ENCODE data around the gene LITAF. TPM values are rescaled to one million over a fixed set of nuclear protein-coding genes. Genes with fewer than 3 reads are reported as not detected.
A peak's percentile ranks its signal among the peaks of the same experiment; 100 is the strongest.

LITAF gene
- total and polyA plus RNA-seq, 2 of the 4 experiments (the other 2 are of a cell fraction): 113 to 206 TPM

GRCh38 chr16:11631214-11631613 is 44.5 kb upstream of the LITAF start:
- ATAC-seq (ENCODE audit: low read depth) (no peak), DNase-seq (no peak)
- no peak overlapping the region for H3K4me3 ChIP-seq (ENCODE audit: insufficient read depth, low read depth, low read length)
- no peaks in the 10 kb centered on the region for H3K9me3 ChIP-seq (ENCODE audit: control insufficient read depth, insufficient read depth, low read length)
- H3K9ac ChIP-seq (ENCODE audit: low read depth, low read length): no peak overlapping the region
- H3K56ac ChIP-seq (ENCODE audit: extremely low read depth, insufficient read depth, low read length): no peak overlapping the region
- no peak overlapping the region for H3K23ac ChIP-seq (ENCODE audit: low read depth, low read length)
- peak overlapping the region; percentile 47 for H2AFZ ChIP-seq (replicated peaks; ENCODE audit: low read length, poor library complexity)
- H3K79me1 ChIP-seq (ENCODE audit: low read depth in 1 of 2, low read length in 2 of 2): no peaks in the 10 kb centered on the region; a peak in 1 of 4 replicates
- H2BK5ac ChIP-seq (ENCODE audit: low read depth, low read length, poor library complexity, severe bottlenecking): no peak overlapping the region
- in situ Hi-C loops (cut with MboI; ENCODE audit: low sequenced_read_pairs) (no loop called here), dilution Hi-C loops (cut with HindIII; ENCODE audit: low sequenced_read_pairs, unreplicated experiment) (no loop called here), intact Hi-C loops (cut with micrococcal nuclease) (no loop called here)
- H3K4me1 ChIP-seq (ENCODE audit: control insufficient read depth, insufficient read depth, low read length): peaks cover 32% of the 10 kb centered on the region
- no peaks in the 10 kb centered on the region for H3K36me3 ChIP-seq (ENCODE audit: control insufficient read depth, insufficient read depth, low read length)
- peak overlapping the region; percentile 50 for H3K18ac ChIP-seq (ENCODE audit: low read depth, low read length)
- H2AK9ac ChIP-seq (replicated peaks; ENCODE audit: low read depth, low read length, poor library complexity): peak overlapping the region; percentile 71
- CTCF ChIA-PET: interaction anchor here (0.8 kb wide), 1 partner anchor 9 kb away, joined by 3 read pairs; no protein-coding TSS in a partner anchor
- BruUV-seq (replicated peaks): no TSS peak
- H4K5ac ChIP-seq (ENCODE audit: low read depth, low read length): peak overlapping the region; percentile 45
- POLR2A ChIA-PET (ENCODE audit: unreplicated experiment): interaction anchor here (1.2 kb wide), 1 partner anchor 9 kb away, joined by 3 read pairs; no protein-coding TSS in a partner anchor
- H3K4ac ChIP-seq (ENCODE audit: low read depth, low read length): peak overlapping the region; percentile 68
- peak overlapping the region; percentile 78 for H4K91ac ChIP-seq (ENCODE audit: insufficient read depth, low read depth, low read length)
- H2BK20ac ChIP-seq (ENCODE audit: low read depth, low read length): peak overlapping the region; percentile 84
- no peak for TF ChIP-seq ELK1 (IDR thresholded peaks at IDR 0.05; ENCODE audit: borderline replicate concordance, low read depth, low read length)
- TF ChIP-seq FOS (IDR thresholded peaks at IDR 0.05; ENCODE audit: low read depth, low read length): no peak
- TF ChIP-seq CHD1 (IDR thresholded peaks at IDR 0.05; ENCODE audit: low read depth, low read length): no peak
- no peak for TF ChIP-seq SMC3 (IDR thresholded peaks at IDR 0.05; ENCODE audit: low read depth, low read length)
- TF ChIP-seq CEBPB (IDR thresholded peaks at IDR 0.05; ENCODE audit: low read depth, low read length): no peak
- TF ChIP-seq NFE2L2 (IDR thresholded peaks at IDR 0.05; ENCODE audit: low read depth, low read length): no peak
- no peak for TF ChIP-seq USF2 (IDR thresholded peaks at IDR 0.05; ENCODE audit: low read depth, low read length)
- TF ChIP-seq BHLHE40 (IDR thresholded peaks at IDR 0.05; ENCODE audit: low read depth, low read length): no peak
- no peak for TF ChIP-seq MXI1 (IDR thresholded peaks at IDR 0.05; ENCODE audit: borderline replicate concordance, low read depth, low read length)
- TF ChIP-seq POLR2A (IDR thresholded peaks at IDR 0.05; ENCODE audit: low read depth, low read length): no peak
- no peak for TF ChIP-seq RAD21 (IDR thresholded peaks at IDR 0.05; ENCODE audit: low read length)
- TF ChIP-seq MAFK (IDR thresholded peaks at IDR 0.05; ENCODE audit: low read depth, low read length): no peak
- no peak for TF ChIP-seq RFX5 (IDR thresholded peaks at IDR 0.05; ENCODE audit: low read depth, low read length)
- no peak for TF ChIP-seq CTCF (conservative IDR thresholded peaks at IDR 0.05; ENCODE audit: low read depth, low read length)
- TF ChIP-seq RCOR1 (IDR thresholded peaks at IDR 0.05; ENCODE audit: insufficient replicate concordance, low read length): no peak
- TF ChIP-seq MAZ (IDR thresholded peaks at IDR 0.05; ENCODE audit: borderline replicate concordance, low read depth, low read length): no peak
- 100% methylated on average over 3 of the region's 7 CpGs; no CpG with 5 or more reads in 1 of the 2 experiments for WGBS, 2 experiments (ENCODE audit: extremely low coverage in 2 of 2, insufficient read length in 1 of 2)
- H2BK15ac ChIP-seq (ENCODE audit: low read depth, low read length): peak overlapping the region; percentile 81; the same call in 1 of the 3 replicates
- H3K27me3 ChIP-seq (ENCODE audit: control insufficient read depth, insufficient read depth, low read length): no peaks in the 10 kb centered on the region
- H3K27ac ChIP-seq (ENCODE audit: insufficient read depth, low read length): peak overlapping the region; percentile 15; the same call in 1 of the 2 replicates
- peak overlapping the region; percentile 100 for H2BK120ac ChIP-seq (ENCODE audit: low read depth, low read length)
- H4K8ac ChIP-seq (ENCODE audit: low read depth in 2 of 2, low read length in 2 of 2): peak overlapping the region; percentile 65 to 88; a peak in 3 of 4 replicates
- peak overlapping the region; percentile 44 for H3K14ac ChIP-seq (replicated peaks; ENCODE audit: low read depth, low read length)
- no peak overlapping the region for H3K4me2 ChIP-seq (ENCODE audit: low read depth, low read length)
- peak overlapping the region; percentile 90 for H2AK5ac ChIP-seq (ENCODE audit: low read depth, low read length)
- H4K20me1 ChIP-seq (ENCODE audit: insufficient read depth, low read length): no peaks in the 10 kb centered on the region
- peaks cover 16% of the 10 kb centered on the region for H3K9me1 ChIP-seq (ENCODE audit: insufficient read depth, low read length)
